WTC11 (cell line): ENCODE results near the gene ST6GALNAC3. TPM values are rescaled to one million over a fixed set of nuclear protein-coding genes. Genes with fewer than 3 reads are reported as not detected.

Experiments used
- ATAC-seq: fragments of 200-7000 bp; cut with Tn5 transposase; 2 replicates; pipeline ENCODE4 v1.10.0; 2021; ENCODE audit warnings: mild to moderate bottlenecking, moderate library complexity
- CTCF ChIA-PET: fragments of 300-600 bp; sonication (Branson Sonifier 250); formaldehyde crosslinking; loops from one replicate; lab custom pipeline; 2021; ENCODE audit warnings: antibody characterized with exemption; lab: Charles Lee
- POLR2A ChIA-PET: fragments of 350-600 bp; sonication (Branson Sonifier 250); formaldehyde crosslinking; loops from one replicate; lab custom pipeline; 2021; ENCODE audit warnings: antibody characterized with exemption; lab: Charles Lee
- DNase-seq: peaks from one replicate; pipeline ENCODE4 v3.0.0; 2021; ENCODE audit warnings: low spot score
- H3K27ac Mint-ChIP-seq: 2 replicates; pipeline ENCODE4 v1.8.0; 2021; ENCODE audit warnings: mixed read lengths
- H3K27me3 Mint-ChIP-seq: 2 replicates; pipeline ENCODE4 v1.8.0; 2021; ENCODE audit warnings: low read depth, mild to moderate bottlenecking, moderate library complexity, mixed read lengths
- H3K36me3 Mint-ChIP-seq: 2 replicates; pipeline ENCODE4 v1.8.0; 2021; ENCODE audit warnings: mixed read lengths
- H3K4me1 Mint-ChIP-seq: 2 replicates; pipeline ENCODE4 v1.8.0; 2022; ENCODE audit warnings: mixed read lengths
- H3K4me3 Mint-ChIP-seq: 2 replicates; pipeline ENCODE4 v1.8.0; 2021; ENCODE audit warnings: mild to moderate bottlenecking, moderate library complexity, mixed read lengths
- H3K9me3 Mint-ChIP-seq: 2 replicates; pipeline ENCODE4 v1.8.0; 2021; ENCODE audit warnings: mixed read lengths
- AR ChIP-seq: fragments of 250-450 bp; sonication (Bioruptor Pico); IDR thresholded peaks from 2 replicates; pipeline ENCODE4 v1.9.0; 2021; ENCODE audit warnings: mild to moderate bottlenecking
- ATF1 ChIP-seq: sonication (generic); formaldehyde crosslinking; IDR thresholded peaks from 2 replicates; pipeline ENCODE4 v1.8.1; 2023; ENCODE audit warnings: mild to moderate bottlenecking, moderate library complexity, missing genetic modification reagents
- CREM ChIP-seq: sonication (generic); formaldehyde crosslinking; IDR thresholded peaks from 2 replicates; pipeline ENCODE4 v1.8.1; 2022; ENCODE audit warnings: mild to moderate bottlenecking, missing genetic modification reagents, moderate library complexity
- CTCF ChIP-seq: fragments of 200-600 bp; IDR thresholded peaks from 2 replicates; pipeline ENCODE4 v1.8.0; 2022; ENCODE audit warnings: antibody characterized with exemption
- ELF4 ChIP-seq: sonication (generic); formaldehyde crosslinking; IDR thresholded peaks from 2 replicates; pipeline ENCODE4 v1.8.1; 2022; ENCODE audit warnings: low read depth, mild to moderate bottlenecking, moderate library complexity, missing genetic modification reagents
- EMX1 ChIP-seq: fragments of 250-450 bp; sonication (Bioruptor Pico); IDR thresholded peaks from 2 replicates; pipeline ENCODE4 v1.8.0; 2021; ENCODE audit warnings: mild to moderate bottlenecking
- ESRRA ChIP-seq: sonication (generic); formaldehyde crosslinking; IDR thresholded peaks from 2 replicates; pipeline ENCODE4 v1.8.1; 2022; ENCODE audit warnings: mild to moderate bottlenecking, missing genetic modification reagents, borderline replicate concordance
- ETV6 ChIP-seq: sonication (generic); formaldehyde crosslinking; IDR thresholded peaks from 2 replicates; pipeline ENCODE4 v1.8.1; 2022; ENCODE audit warnings: mild to moderate bottlenecking, missing genetic modification reagents
- FOXK1 ChIP-seq: sonication (generic); formaldehyde crosslinking; IDR thresholded peaks from 2 replicates; pipeline ENCODE4 v1.8.0; 2022; ENCODE audit warnings: mild to moderate bottlenecking, moderate library complexity, missing genetic modification reagents
- GTF2I ChIP-seq: fragments of 250-450 bp; sonication (Bioruptor Pico); conservative IDR thresholded peaks from 2 replicates; pipeline ENCODE4 v1.4.0; 2021; ENCODE audit warnings: mild to moderate bottlenecking
- KAT7 ChIP-seq: sonication (generic); formaldehyde crosslinking; IDR thresholded peaks from 2 replicates; pipeline ENCODE4 v1.8.1; 2023; ENCODE audit warnings: missing genetic modification reagents, mild to moderate bottlenecking, borderline replicate concordance
- NR1H2 ChIP-seq: sonication (generic); formaldehyde crosslinking; IDR thresholded peaks from 2 replicates; pipeline ENCODE4 v1.9.0; 2021; ENCODE audit warnings: mild to moderate bottlenecking, moderate library complexity, missing genetic modification reagents
- PREB ChIP-seq: sonication (generic); formaldehyde crosslinking; IDR thresholded peaks from 2 replicates; pipeline ENCODE4 v1.8.1; 2022; ENCODE audit warnings: mild to moderate bottlenecking, missing genetic modification reagents, moderate library complexity, borderline replicate concordance
- SMAD3 ChIP-seq: sonication (generic); formaldehyde crosslinking; IDR thresholded peaks from 2 replicates; pipeline ENCODE4 v1.8.0; 2022; ENCODE audit warnings: missing genetic modification reagents, mild to moderate bottlenecking, borderline replicate concordance
- SP1 ChIP-seq: sonication (generic); formaldehyde crosslinking; conservative IDR thresholded peaks from 2 replicates; pipeline ENCODE4 v1.8.1; 2022; ENCODE audit warnings: missing genetic modification reagents
- TCF7 ChIP-seq: sonication (generic); formaldehyde crosslinking; IDR thresholded peaks from 2 replicates; pipeline ENCODE4 v1.8.0; 2022; ENCODE audit warnings: mild to moderate bottlenecking, low read depth, missing genetic modification reagents, moderate library complexity
- TEAD1 ChIP-seq: sonication (generic); formaldehyde crosslinking; IDR thresholded peaks from 2 replicates; pipeline ENCODE4 v1.8.0; 2022; ENCODE audit warnings: mild to moderate bottlenecking, missing genetic modification reagents
- TEAD4 ChIP-seq: sonication (generic); formaldehyde crosslinking; IDR thresholded peaks from 2 replicates; pipeline ENCODE4 v1.8.0; 2022; ENCODE audit warnings: mild to moderate bottlenecking, missing genetic modification reagents
- TP53 ChIP-seq: sonication (generic); formaldehyde crosslinking; IDR thresholded peaks from 2 replicates; pipeline ENCODE4 v1.8.1; 2023; ENCODE audit warnings: mild to moderate bottlenecking, missing genetic modification reagents
- ZBTB21 ChIP-seq: sonication (generic); formaldehyde crosslinking; IDR thresholded peaks from 2 replicates; pipeline ENCODE4 v1.8.1; 2023; ENCODE audit warnings: mild to moderate bottlenecking, missing genetic modification reagents, borderline replicate concordance
- ZNF396 ChIP-seq: fragments of 250-450 bp; sonication (Bioruptor Pico); IDR thresholded peaks from 2 replicates; pipeline ENCODE4 v1.8.0; 2021; ENCODE audit warnings: mild to moderate bottlenecking, moderate library complexity, borderline replicate concordance
- ZNF416 ChIP-seq: fragments of 250-450 bp; sonication (Bioruptor Pico); IDR thresholded peaks from 2 replicates; pipeline ENCODE4 v1.9.0; 2021; ENCODE audit warnings: mild to moderate bottlenecking, inconsistent platforms
- ZNF671 ChIP-seq: fragments of 250-450 bp; sonication (Bioruptor Pico); IDR thresholded peaks from 2 replicates; pipeline ENCODE4 v1.8.0; 2021; ENCODE audit warnings: mild to moderate bottlenecking
- total RNA-seq: library from RNA; stranded (reverse); gene quantifications from 3 replicates; pipeline ENCODE4 v1.2.3, GENCODE V29; 2021
- TF ChIP-seq, protein P1 (sequence below): sonication (generic); formaldehyde crosslinking; IDR thresholded peaks from 2 replicates; pipeline ENCODE4 v1.8.0; 2023; ENCODE audit warnings: mild to moderate bottlenecking, missing genetic modification reagents
- TF ChIP-seq, protein P2 (sequence below): sonication (generic); formaldehyde crosslinking; IDR thresholded peaks from 2 replicates; pipeline ENCODE4 v1.8.0; 2022; ENCODE audit warnings: mild to moderate bottlenecking, missing genetic modification reagents
- TF ChIP-seq, protein P3 (sequence below): sonication (generic); formaldehyde crosslinking; IDR thresholded peaks from 2 replicates; pipeline ENCODE4 v1.8.1; 2022; ENCODE audit warnings: mild to moderate bottlenecking, moderate library complexity, missing genetic modification reagents

The ST6GALNAC3 gene
- total RNA-seq, 1 experiment from 2014 or later = 11.9 TPM

- ChIA-PET POLR2A (no interaction called here), CTCF (interaction anchor here (1.0 kb wide), 1 partner anchor 25 kb away, joined by 6 read pairs; no protein-coding TSS in a partner anchor)
- Mint-ChIP-seq H3K9me3 (peaks cover 4% of the 10 kb centered on the region), H3K36me3 (no peaks in the 10 kb centered on the region), H3K27me3 (no peaks in the 10 kb centered on the region), H3K27ac (no peak overlapping the region), H3K4me1 (peaks cover 10% of the 10 kb centered on the region), H3K4me3 (no peak overlapping the region)
- TF ChIP-seq ELF4 (CRISPR knock-in tag) (no peak), EMX1 (CRISPR knock-in tag) (no peak), GTF2I (no peak), FOXK1 (CRISPR knock-in tag) (no peak), SMAD3 (CRISPR knock-in tag) (no peak), TP53 (CRISPR knock-in tag) (no peak), ZNF396 (CRISPR knock-in tag) (no peak), CREM (CRISPR knock-in tag) (no peak), TCF7 (no peak), AR (CRISPR knock-in tag) (no peak), CTCF (no peak)
- TF ChIP-seq, protein P1, sequence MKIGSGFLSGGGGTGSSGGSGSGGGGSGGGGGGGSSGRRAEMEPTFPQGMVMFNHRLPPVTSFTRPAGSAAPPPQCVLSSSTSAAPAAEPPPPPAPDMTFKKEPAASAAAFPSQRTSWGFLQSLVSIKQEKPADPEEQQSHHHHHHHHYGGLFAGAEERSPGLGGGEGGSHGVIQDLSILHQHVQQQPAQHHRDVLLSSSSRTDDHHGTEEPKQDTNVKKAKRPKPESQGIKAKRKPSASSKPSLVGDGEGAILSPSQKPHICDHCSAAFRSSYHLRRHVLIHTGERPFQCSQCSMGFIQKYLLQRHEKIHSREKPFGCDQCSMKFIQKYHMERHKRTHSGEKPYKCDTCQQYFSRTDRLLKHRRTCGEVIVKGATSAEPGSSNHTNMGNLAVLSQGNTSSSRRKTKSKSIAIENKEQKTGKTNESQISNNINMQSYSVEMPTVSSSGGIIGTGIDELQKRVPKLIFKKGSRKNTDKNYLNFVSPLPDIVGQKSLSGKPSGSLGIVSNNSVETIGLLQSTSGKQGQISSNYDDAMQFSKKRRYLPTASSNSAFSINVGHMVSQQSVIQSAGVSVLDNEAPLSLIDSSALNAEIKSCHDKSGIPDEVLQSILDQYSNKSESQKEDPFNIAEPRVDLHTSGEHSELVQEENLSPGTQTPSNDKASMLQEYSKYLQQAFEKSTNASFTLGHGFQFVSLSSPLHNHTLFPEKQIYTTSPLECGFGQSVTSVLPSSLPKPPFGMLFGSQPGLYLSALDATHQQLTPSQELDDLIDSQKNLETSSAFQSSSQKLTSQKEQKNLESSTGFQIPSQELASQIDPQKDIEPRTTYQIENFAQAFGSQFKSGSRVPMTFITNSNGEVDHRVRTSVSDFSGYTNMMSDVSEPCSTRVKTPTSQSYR = no peak
- DNase-seq (no peak), ATAC-seq (no peak)
These were observed 497.7 kb downstream of the ST6GALNAC3 start for GRCh38 chr1:76572229-76572628.

DNA sequence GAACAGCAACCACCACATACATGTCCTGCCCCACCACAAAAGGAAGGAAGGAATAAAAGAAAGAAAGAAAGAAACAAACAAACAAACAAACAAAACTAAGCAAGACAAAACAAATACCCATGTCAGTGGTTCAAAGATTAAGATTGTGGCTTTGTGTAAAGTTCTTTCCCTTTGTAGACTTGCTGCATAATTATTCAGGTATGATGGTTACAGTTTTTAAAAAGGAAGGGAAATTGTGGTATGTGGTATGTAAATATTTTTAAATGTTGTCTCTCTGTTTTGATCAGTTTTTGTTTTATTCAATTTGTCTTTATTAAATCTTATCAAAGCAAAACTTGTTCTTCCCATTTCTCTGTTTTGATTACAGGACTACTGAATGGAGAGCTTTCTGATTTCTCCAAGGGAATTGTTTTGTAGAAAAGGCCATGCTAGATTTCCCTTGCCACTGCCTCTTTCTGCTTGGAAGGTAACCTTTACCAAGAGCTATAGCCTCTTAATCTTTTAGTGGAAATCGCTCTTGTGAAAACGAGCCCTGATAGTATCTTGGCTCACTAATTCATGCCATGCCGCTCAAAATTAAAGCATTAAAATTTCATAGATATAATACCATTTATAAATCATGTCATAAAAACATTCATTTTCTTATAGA, 502.5 kb downstream of the ST6GALNAC3 start:
- Mint-ChIP-seq H3K4me3 (no peak overlapping the region), H3K9me3 (peaks cover 4% of the 10 kb centered on the region), H3K27me3 (no peaks in the 10 kb centered on the region), H3K36me3 (no peaks in the 10 kb centered on the region), H3K4me1 (peaks cover 40% of the 10 kb centered on the region), H3K27ac (no peak overlapping the region)
- TF ChIP-seq ESRRA (no peak), TEAD1 (CRISPR knock-in tag) (no peak), KAT7 (CRISPR knock-in tag) (no peak), ZBTB21 (CRISPR knock-in tag) (no peak), SP1 (CRISPR knock-in tag) (no peak), ZNF416 (CRISPR knock-in tag) (no peak), ZNF671 (CRISPR knock-in tag) (no peak), NR1H2 (CRISPR knock-in tag) (no peak), ETV6 (CRISPR knock-in tag) (no peak), PREB (CRISPR knock-in tag) (no peak), ELF4 (CRISPR knock-in tag) (no peak), TEAD4 (no peak), ATF1 (CRISPR knock-in tag) (no peak)
- TF ChIP-seq, protein P2, sequence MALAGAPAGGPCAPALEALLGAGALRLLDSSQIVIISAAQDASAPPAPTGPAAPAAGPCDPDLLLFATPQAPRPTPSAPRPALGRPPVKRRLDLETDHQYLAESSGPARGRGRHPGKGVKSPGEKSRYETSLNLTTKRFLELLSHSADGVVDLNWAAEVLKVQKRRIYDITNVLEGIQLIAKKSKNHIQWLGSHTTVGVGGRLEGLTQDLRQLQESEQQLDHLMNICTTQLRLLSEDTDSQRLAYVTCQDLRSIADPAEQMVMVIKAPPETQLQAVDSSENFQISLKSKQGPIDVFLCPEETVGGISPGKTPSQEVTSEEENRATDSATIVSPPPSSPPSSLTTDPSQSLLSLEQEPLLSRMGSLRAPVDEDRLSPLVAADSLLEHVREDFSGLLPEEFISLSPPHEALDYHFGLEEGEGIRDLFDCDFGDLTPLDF (CRISPR knock-in tag) = no peak
- TF ChIP-seq, protein P3, sequence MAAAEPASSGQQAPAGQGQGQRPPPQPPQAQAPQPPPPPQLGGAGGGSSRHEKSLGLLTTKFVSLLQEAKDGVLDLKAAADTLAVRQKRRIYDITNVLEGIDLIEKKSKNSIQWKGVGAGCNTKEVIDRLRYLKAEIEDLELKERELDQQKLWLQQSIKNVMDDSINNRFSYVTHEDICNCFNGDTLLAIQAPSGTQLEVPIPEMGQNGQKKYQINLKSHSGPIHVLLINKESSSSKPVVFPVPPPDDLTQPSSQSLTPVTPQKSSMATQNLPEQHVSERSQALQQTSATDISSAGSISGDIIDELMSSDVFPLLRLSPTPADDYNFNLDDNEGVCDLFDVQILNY (CRISPR knock-in tag) = no peak
- no peak for ATAC-seq
- ChIA-PET POLR2A (interaction anchor here (0.6 kb wide), 1 partner anchor 29 kb away, joined by 3 read pairs; no protein-coding TSS in a partner anchor), CTCF (no interaction called here)
- no peak for DNase-seq
